GM21360 (cell line): ENCODE measurements around the gene BACE1.

Source experiments
- ATAC-seq: cut with Tn5 transposase; IDR thresholded peaks from one replicate; pipeline ENCODE4 v1.9.1; 2021; ENCODE audit warnings: mild to moderate bottlenecking, moderate library complexity; ENCODE audit not compliant: unreplicated experiment

The BACE1 gene

GRCh38 chr11:117309310-117309709 lies 6.7 kb downstream of the BACE1 start:
- ATAC-seq = no peak

DNA sequence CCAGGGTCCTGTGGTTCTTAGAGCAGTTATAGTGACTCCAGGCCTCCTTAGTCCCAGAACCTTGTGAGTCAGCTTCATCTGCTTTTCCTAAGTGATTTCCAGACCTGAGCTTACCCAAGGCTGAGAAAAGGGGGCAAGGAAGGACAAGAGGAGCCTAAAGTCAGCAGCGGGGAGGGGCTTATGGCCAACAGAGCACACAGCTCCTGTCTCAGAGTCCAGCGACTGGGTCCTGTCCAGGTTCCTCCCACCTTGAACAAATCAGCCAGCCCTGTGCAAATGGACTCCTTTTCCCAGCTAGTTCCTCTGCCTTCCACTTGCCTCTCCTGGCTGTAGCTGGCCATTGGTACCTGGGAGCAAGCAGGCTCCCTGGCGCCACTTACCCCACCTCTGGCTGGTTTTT lies 10.9 kb downstream of the BACE1 start:
- no peak for ATAC-seq

DNA sequence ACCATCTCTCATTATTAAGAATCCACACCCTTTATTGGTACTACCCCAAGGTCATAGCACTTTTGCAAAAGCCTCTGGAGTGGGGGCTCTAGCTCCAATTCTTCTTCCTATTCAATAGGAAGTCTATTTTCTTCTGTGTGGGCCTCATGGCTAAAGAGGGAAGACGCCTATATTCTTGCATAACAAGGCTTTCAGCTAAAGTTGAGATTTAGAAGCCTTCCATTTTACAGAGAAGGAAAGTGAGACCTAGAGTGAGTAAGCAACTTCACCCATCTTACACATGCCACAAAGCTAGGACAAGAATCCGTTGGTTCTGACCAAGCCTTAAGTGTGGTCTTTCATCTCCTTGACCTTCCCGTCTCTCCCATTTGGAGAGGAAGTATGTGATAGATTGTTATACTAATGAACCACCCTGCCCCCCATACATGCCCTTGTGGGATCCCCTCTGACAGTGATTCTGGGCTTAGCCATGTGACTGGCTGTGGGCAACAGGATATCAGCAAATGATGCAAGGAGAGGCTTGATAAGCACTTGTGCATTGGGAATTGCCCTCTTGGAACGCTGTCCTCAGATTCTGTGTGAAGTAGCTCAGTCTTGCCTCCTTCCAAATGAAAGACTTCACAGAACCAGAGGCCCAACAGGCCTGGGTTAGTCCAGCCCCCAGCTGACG lies 12.3 kb downstream of the BACE1 start:
- ATAC-seq = no peak

DNA sequence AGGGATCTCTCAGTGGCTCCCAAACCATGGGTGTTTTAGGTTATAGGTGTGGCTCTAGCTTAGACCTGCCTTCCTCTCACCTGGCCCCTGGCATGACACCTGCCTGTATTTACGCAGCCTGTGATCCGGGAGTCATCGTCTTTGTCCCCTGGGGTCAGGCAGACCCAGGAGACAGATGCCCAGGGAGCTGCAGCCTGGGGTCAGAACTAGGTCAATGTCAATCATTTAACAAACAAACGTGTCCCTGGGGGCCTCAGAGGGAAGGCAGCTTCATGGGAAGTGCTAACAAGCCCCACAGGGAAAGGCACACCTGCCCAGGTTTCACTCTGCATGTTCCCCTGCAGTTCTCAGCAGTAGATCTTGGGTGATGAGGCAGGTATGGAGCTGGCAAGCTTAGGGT lies 13.0 kb downstream of the BACE1 start:
- no peak for ATAC-seq

DNA sequence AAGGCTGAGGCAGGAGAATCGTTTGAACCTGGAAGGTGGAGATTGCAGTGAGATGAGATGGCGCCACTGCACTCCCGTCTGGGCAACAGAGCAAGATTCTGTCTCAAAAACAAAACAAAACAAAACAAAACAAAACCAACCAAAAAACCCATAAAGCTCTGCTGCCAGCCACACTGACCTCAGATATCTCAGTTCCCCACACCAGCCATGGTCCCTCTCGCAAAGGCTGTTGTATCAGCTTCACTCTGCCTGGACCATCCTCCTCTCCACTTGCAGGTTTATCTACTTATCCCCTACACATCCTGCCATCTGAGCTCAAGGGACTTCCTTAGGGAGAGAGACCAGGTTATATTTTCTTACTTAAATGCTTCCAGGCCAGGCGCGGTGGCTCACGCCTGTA lies 13.8 kb downstream of the BACE1 start:
- ATAC-seq = no peak

- no peak for ATAC-seq
Measured at GRCh38 chr11:117300773-117301172, 15.3 kb downstream of the BACE1 start.

GRCh38 chr11:117300283-117300663 lies 15.8 kb downstream of the BACE1 start:
- ATAC-seq = no peak

GRCh38 chr11:117299351-117300282 lies 16.4 kb downstream of the BACE1 start:
- no peak for ATAC-seq

GRCh38 chr11:117298195-117298594 lies 17.9 kb downstream of the BACE1 start:
- no peak for ATAC-seq

- ATAC-seq = no peak
Measured at GRCh38 chr11:117296881-117297280, 19.2 kb downstream of the BACE1 start.

DNA sequence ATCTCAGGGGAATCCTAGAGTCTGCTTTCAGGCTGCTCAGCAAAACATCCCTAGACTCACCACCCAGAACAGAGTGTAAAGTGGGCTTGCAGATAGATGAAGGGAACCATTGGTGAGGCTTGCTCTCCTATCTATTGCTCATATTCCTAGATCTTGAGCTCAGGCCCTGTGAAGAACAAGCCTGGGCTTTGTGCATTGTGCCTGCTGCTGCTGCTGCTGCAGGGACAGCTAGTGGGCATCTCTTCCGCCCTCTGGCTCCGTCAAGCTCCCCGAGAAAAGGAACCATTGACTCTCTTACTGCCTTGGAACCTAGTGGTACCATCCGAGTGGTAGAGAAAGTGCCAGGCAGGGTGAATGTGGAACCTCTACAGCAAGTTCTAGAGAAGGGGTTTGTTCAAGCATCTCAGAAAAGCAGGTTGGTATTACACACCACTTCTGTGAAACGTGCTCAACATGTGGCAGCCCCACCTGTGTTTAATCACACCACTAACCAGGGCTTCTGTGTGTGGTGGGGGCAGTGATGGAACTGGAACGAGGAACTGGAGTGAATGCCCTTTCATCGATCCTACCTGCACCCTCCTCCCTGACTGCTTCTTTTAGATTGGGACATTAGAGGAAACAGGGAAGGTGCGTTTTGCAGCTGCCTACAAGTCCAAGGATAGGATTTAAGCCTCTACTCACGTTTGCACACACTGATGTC lies 20.5 kb downstream of the BACE1 start:
- ATAC-seq = no peak

GRCh38 chr11:117292616-117293015 lies 23.4 kb downstream of the BACE1 start:
- no peak for ATAC-seq

- no peak for ATAC-seq
Measured at GRCh38 chr11:117290809-117291396, 25.2 kb downstream of the BACE1 start, which contains the start of gene BACE1-AS. Gene BACE1-AS (plus strand): TSS chr11:117291346.

- no peak for ATAC-seq
Measured at GRCh38 chr11:117289795-117290194, 26.3 kb downstream of the BACE1 start.

- no peak for ATAC-seq
Measured at GRCh38 chr11:117287668-117288067, 28.4 kb downstream of the BACE1 start.

DNA sequence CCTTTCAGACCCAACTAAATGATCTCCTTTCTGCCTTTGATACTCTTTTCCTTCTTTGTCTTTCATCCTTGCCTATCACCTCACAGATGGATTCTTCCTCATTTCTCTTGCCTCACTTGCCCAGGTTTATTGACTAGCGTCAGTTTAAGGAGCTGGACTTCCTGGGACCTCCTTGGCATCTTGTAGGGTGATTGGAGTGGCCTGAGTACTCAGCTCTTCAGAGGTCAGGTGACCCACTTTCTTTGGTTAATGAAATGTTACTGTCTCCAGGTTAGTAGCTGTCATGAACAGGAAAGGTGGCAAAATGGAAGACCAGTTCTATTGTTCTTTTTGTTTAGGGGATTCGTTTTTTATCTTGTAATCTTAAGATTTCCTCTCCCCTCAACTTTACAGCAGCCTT lies 29.5 kb downstream of the BACE1 start:
- no peak for ATAC-seq

- ATAC-seq = no peak
Measured at GRCh38 chr11:117284053-117284452, 32.0 kb downstream of the BACE1 start.

- ATAC-seq = no peak
Measured at GRCh38 chr11:117282956-117283355, 33.1 kb downstream of the BACE1 start.

DNA sequence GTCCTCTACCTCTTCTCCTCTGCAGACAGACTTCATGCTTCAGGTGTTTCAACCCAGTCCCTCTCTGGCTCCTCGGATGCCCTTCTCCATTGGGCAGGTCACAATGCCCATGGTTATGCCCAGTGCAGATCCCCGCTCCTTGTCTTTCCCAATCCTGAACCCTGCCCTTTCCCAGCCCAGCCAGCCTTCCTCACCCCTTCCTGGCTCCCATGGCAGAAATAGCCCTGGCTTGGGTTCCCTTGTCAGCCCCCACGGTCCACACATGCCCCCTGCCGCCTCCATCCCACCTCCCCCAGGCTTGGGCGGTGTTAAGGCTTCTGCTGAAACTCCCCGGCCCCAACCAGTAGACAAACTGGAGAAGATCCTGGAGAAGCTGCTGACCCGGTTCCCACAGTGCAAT lies 34.2 kb downstream of the BACE1 start:
- no peak for ATAC-seq

GRCh38 chr11:117281159-117281558 lies 34.9 kb downstream of the BACE1 start:
- no peak for ATAC-seq

GRCh38 chr11:117279711-117280376 lies 36.2 kb downstream of the BACE1 start:
- no peak for ATAC-seq
